K562 (cell line): ENCODE measurements around the gene PSMB2. TPM values are rescaled to one million over a fixed set of nuclear protein-coding genes. Genes with fewer than 3 reads are reported as not detected.

Experiments
- ATAC-seq: fragments of 200-7000 bp; cut with Tn5 transposase; 3 replicates; pipeline ENCODE4 v1.9.1; 2020; ENCODE audit warnings: moderate library complexity
- BruUV-seq: library from RNA; stranded (reverse); fragments of 400-500 nt; replicated peaks from 2 replicates; lab custom pipeline; 2021; lab: Mats Ljungman, UMichigan
- CTCF ChIA-PET: fragments of 300-600 bp; formaldehyde crosslinking; extraction: SDS; loops from one replicate; lab custom pipeline; 2021; ENCODE audit warnings: low intra/inter-chr PET ratio; lab: Yijun Ruan, JAX
- POLR2A ChIA-PET: fragments of 300-600, 350-650 bp; sonication (Branson Sonifier 250); formaldehyde crosslinking; extraction: SDS; loops from one replicate; lab custom pipeline; 2021; ENCODE audit warnings: antibody characterized with exemption, inconsistent platforms; lab: Yijun Ruan, JAX
- DNase-seq, 4 experiments: peaks; one replicate each; pipeline versions ENCODE4 v3.0.0 to v3.0.0-alpha.2; 2011 to 2018; ENCODE audit warnings: low spot score in 3 of 4, mixed read lengths in 3 of 4; ENCODE audit errors: extremely low read depth in 1 of 4
- FAIRE-seq: peaks from 2 replicates; lab custom pipeline; 2011; peaks lifted over from hg19 to GRCh38; lab: Jason Lieb, UNC
- H2AFZ ChIP-seq: 2 replicates; pipeline ENCODE4 v1.6.0; 2011; ENCODE audit warnings: low read depth, low read length, control low read depth, inconsistent platforms
- H3K27ac ChIP-seq: fragments of 200-600 bp; 3 replicates; pipeline ENCODE4 v1.8.0; 2011; ENCODE audit warnings: low read depth, mild to moderate bottlenecking, control low read depth, inconsistent platforms, low read length, moderate library complexity, mixed read lengths; ENCODE audit errors: extremely low read depth
- H3K27me3 ChIP-seq, 2 experiments: fragments of 300-600 bp in 1 of 2; 2 replicates in 1 of 2; 3 replicates in 1 of 2; pipeline versions ENCODE4 v1.6.0 to v1.8.0; 2011; ENCODE audit warnings: inconsistent platforms in 2 of 2, low read length in 2 of 2, mild to moderate bottlenecking in 1 of 2, mixed read lengths in 1 of 2, moderate library complexity in 1 of 2; ENCODE audit not compliant: control insufficient read depth in 2 of 2, insufficient read depth in 2 of 2
- H3K36me3 ChIP-seq: fragments of 300-600 bp; 3 replicates; pipeline ENCODE4 v1.8.0; 2011; ENCODE audit warnings: mild to moderate bottlenecking, low read length, inconsistent platforms; ENCODE audit not compliant: control insufficient read depth, insufficient read depth
- H3K4me1 ChIP-seq, 2 experiments: fragments of 200-600 bp in 1 of 2; replicated peaks in 1 of 2; 2 replicates in 1 of 2; 3 replicates in 1 of 2; pipeline versions ENCODE4 v1.5.1 to v1.8.0; 2011; ENCODE audit warnings: inconsistent platforms in 2 of 2, low read length in 2 of 2, mild to moderate bottlenecking in 1 of 2, mixed read lengths in 1 of 2, moderate library complexity in 1 of 2; ENCODE audit not compliant: control insufficient read depth in 2 of 2, insufficient read depth in 2 of 2
- H3K4me2 ChIP-seq: 2 replicates; pipeline ENCODE4 v1.6.1; 2011; ENCODE audit warnings: low read length, control low read depth, inconsistent platforms, mixed read lengths; ENCODE audit not compliant: insufficient read depth
- H3K4me3 ChIP-seq: fragments of 200-600 bp; sonication (generic), shearing (Covaris generic); 2 replicates; pipeline ENCODE4 v1.5.1; 2016; ENCODE audit warnings: control low read depth, inconsistent platforms
- H3K79me2 ChIP-seq: fragments of 200-600 bp; 3 replicates; pipeline ENCODE4 v1.8.0; 2011; ENCODE audit warnings: low read length, inconsistent platforms; ENCODE audit not compliant: control insufficient read depth, insufficient read depth
- H3K9ac ChIP-seq, 2 experiments: 2 replicates each; pipeline versions ENCODE4 v1.6.0 to v1.6.1; 2011; ENCODE audit warnings: low read depth in 2 of 2, low read length in 2 of 2, control low read depth in 1 of 2, inconsistent platforms in 1 of 2, mild to moderate bottlenecking in 1 of 2, mixed read lengths in 1 of 2; ENCODE audit not compliant: insufficient read depth in 1 of 2
- H3K9me1 ChIP-seq: one replicate; pipeline ENCODE4 v1.6.0; 2011; ENCODE audit warnings: inconsistent platforms, mild to moderate bottlenecking, low read length, moderate library complexity; ENCODE audit not compliant: control insufficient read depth, insufficient read depth
- H3K9me3 ChIP-seq: replicated peaks from 2 replicates; pipeline ENCODE4 v1.5.1; 2011; ENCODE audit warnings: low read depth, low read length, inconsistent platforms; ENCODE audit not compliant: control insufficient read depth, insufficient read depth
- H4K20me1 ChIP-seq: replicated peaks from 2 replicates; pipeline ENCODE4 v1.6.1; 2011; ENCODE audit warnings: low read length, inconsistent platforms, mixed read lengths; ENCODE audit not compliant: control insufficient read depth, insufficient read depth
- CBX5 ChIP-seq: IDR thresholded peaks from 2 replicates; pipeline ENCODE4 v1.6.1; 2014; ENCODE audit warnings: low read depth, borderline replicate concordance
- ELF4 ChIP-seq: fragments of 450-650 bp; formaldehyde crosslinking; IDR thresholded peaks from 2 replicates; pipeline ENCODE4 v1.4.0; 2022; ENCODE audit warnings: missing genetic modification characterization
- GATAD2A ChIP-seq: fragments of 450-650 bp; IDR thresholded peaks from 2 replicates; pipeline ENCODE4 v1.6.1; 2017
- HSF4 ChIP-seq: fragments of 250-450 bp; sonication (Bioruptor Pico); IDR thresholded peaks from 2 replicates; pipeline ENCODE4 v2.1.2; 2022; ENCODE audit warnings: mild to moderate bottlenecking, moderate library complexity, borderline replicate concordance
- KDM4B ChIP-seq, 2 experiments: fragments of 450-650 bp in 1 of 2; sonication (generic) in 1 of 2; IDR thresholded peaks; 2 replicates each; pipeline ENCODE4 v1.6.1; 2016 to 2017; ENCODE audit warnings: borderline replicate concordance in 2 of 2, antibody characterized with exemption in 1 of 2, low read depth in 1 of 2, mild to moderate bottlenecking in 1 of 2
- MYNN ChIP-seq, 2 experiments: sonication (generic); formaldehyde crosslinking in 1 of 2; IDR thresholded peaks; 2 replicates each; pipeline versions ENCODE4 v1.5.0 to v1.6.1; 2016 to 2020; ENCODE audit warnings: antibody characterized with exemption in 1 of 2, missing genetic modification reagents in 1 of 2
- NCOR1 ChIP-seq: fragments of 450-650 bp; IDR thresholded peaks from 2 replicates; pipeline ENCODE4 v1.6.1; 2016; ENCODE audit warnings: mild to moderate bottlenecking, moderate library complexity
- SIN3B ChIP-seq: fragments of 450-650 bp; IDR thresholded peaks from 2 replicates; pipeline ENCODE4 v1.6.1; 2017; ENCODE audit warnings: low read depth, mild to moderate bottlenecking, moderate library complexity
- THRB ChIP-seq: fragments of 450-650 bp; formaldehyde crosslinking; conservative IDR thresholded peaks from 2 replicates; pipeline ENCODE4 v1.4.0; 2022; ENCODE audit warnings: mild to moderate bottlenecking, missing genetic modification characterization
- WHSC1 ChIP-seq: IDR thresholded peaks from one replicate; pipeline ENCODE4 v1.6.1; 2012; ENCODE audit warnings: low read length, control low read depth, inconsistent platforms
- ZNF175 ChIP-seq: fragments of 200-800 bp; sonication (Bioruptor generic); IDR thresholded peaks from 2 replicates; pipeline ENCODE4 v1.6.1; 2016; ENCODE audit warnings: low read depth, mild to moderate bottlenecking, missing genetic modification characterization, missing compliant biosample characterization
- ZNF75A ChIP-seq: fragments of 450-650 bp; formaldehyde crosslinking; IDR thresholded peaks from 2 replicates; pipeline ENCODE4 v1.4.0; 2020; ENCODE audit warnings: mild to moderate bottlenecking
- WGBS: fragments of 100-300 bp; shearing (Covaris generic); methylation state at CpG from one replicate; pipeline ENCODE4 v1.1.6; 2016; ENCODE audit warnings: low coverage, mixed read lengths; ENCODE audit not compliant: insufficient coverage; ENCODE audit errors: missing lambda C conversion rate; 5-methylcytosine and 5-hydroxymethylcytosine counted together
- in situ Hi-C: fragments of 300-500 bp; cut with MboI; formaldehyde crosslinking; loops from 4 replicates; pipeline ENCODE4 v1.15.0; 2018; ENCODE audit warnings: inconsistent platforms, mixed read lengths
- intact Hi-C: fragments of 100-400 bp; cut with micrococcal nuclease; formaldehyde crosslinking; loops from 2 replicates; pipeline ENCODE4 v1.14.2; 2022
- polyA plus RNA-seq, 8 experiments: library from polyadenylated mRNA; depleted of rRNA in 4 of 8; stranded (reverse) in 5 of 8; unstranded in 3 of 8; fragments of >200 nt; fragmentation: Nextera tagmentation in 2 of 8; fragmentation: Illumina TruSeq in 1 of 8; extraction: Ambion mirVana in 2 of 8; extraction: Trizol in 1 of 8; gene quantifications; 2 replicates each; pipeline versions ENCODE4 v1.2.1 to v1.2.3, GENCODE V29; 2011 to 2014; ENCODE audit warnings: inconsistent platforms in 1 of 8, missing spikeins in 1 of 8
- total RNA-seq, 7 experiments: library from RNA; depleted of rRNA in 6 of 7; stranded (reverse); fragments of >200 nt in 6 of 7; fragmentation: Illumina TruSeq in 2 of 7; extraction: Trizol in 2 of 7; gene quantifications; 2 replicates each; pipeline versions ENCODE4 v1.2.1 to v1.2.3, GENCODE V29; 2011 to 2021; ENCODE audit warnings: low replicate concordance in 1 of 7
- TF ChIP-seq, protein P1 (sequence below), 2 experiments: fragments of 450-650 bp; IDR thresholded peaks; 2 replicates each; pipeline ENCODE4 v1.6.1; 2016; ENCODE audit warnings: mild to moderate bottlenecking in 2 of 2, borderline replicate concordance in 1 of 2, low read depth in 1 of 2, moderate library complexity in 1 of 2

Gene PSMB2
- total and polyA plus RNA-seq, 9 of the 15 experiments (the other 6 are each of a cell fraction or from before 2014, with no cell fraction given) = 71.7 to 543 (median 165) TPM

DNA sequence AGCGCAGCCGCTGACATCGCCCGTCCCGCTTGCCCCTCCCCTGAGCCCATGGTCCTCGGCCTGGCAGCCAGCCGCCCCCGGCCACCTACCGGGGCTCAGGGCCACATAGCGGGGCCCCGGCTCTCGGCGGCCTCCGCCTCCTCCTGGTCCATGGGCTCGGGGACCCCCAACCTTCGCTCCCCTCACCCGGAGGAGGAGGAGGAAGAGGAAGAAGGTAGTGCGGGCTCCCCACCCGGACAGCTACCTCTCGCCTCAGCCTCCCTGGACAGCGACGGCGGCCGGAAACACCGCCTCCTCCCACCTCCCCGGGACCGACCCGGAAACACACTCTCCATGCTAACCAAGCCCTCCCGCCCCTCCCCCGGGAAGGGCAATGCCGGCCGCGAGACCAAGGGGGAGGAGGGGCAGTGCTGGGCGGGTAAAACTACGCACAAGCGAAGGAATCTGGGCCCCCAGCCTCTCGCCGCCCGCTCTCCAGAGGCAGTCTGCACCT lies 84.2 kb downstream of the PSMB2 start, which contains the start of gene KIAA0319L:
Gene KIAA0319L (minus strand): TSS at position 286 of the 493 bp plus-strand sequence. CDS start 2,912 bp downstream, outside the sequence.
- POLR2A ChIA-PET = interaction anchor here (0.6 to 1.5 kb wide), 12 partner anchors 11 to 367 kb away, joined by 3 to 10 read pairs (median 4); partner anchors contain the start of genes C1orf216 and SFPQ
- Histone ChIP-seq H3K4me3 (peak within 1 kb of the TSS; percentile 91), H3K27ac (peak within 1 kb of the TSS; percentile 98), H3K9ac (peak within 1 kb of the TSS; percentile 97 to 99), H3K27me3 (no peaks in the 10 kb centered on the region), H3K9me1 (no peaks in the 10 kb centered on the region), H3K9me3 (no peaks in the 10 kb centered on the region), H3K36me3 (peaks cover 43% of the 10 kb centered on the region; the same call in 2 of the 3 replicates), H3K4me1 (peaks cover 19 to 36% of the 10 kb centered on the region in 2 experiments), H4K20me1 (0 out of 2 replicates have a peak, but pooled peaks cover 4% of the 10 kb centered on the region), H3K79me2 (peaks cover 44% of the 10 kb centered on the region), H3K4me2 (peak within 1 kb of the TSS; percentile 90), H2AFZ (peak within 1 kb of the TSS; percentile 99)
- intact Hi-C loops (loop anchor here (5.0 kb wide), 2 partner anchors 365 to 700 kb away; partner anchors contain the start of genes SFPQ and SMIM12), in situ Hi-C loops (no loop called here)
- CTCF ChIA-PET = no interaction called here
- FAIRE-seq (no peak), ATAC-seq (peak; percentile 94), DNase-seq (peak; percentile 92 to 95 (median 94))
- under 1% methylated on average over 28 of the region's 39 CpGs for WGBS
- BruUV-seq = no TSS peak
- TF ChIP-seq HSF4 (CRISPR knock-in tag) = no peak
- TF ChIP-seq SIN3B = peak; percentile 71
- TF ChIP-seq, protein P1, sequence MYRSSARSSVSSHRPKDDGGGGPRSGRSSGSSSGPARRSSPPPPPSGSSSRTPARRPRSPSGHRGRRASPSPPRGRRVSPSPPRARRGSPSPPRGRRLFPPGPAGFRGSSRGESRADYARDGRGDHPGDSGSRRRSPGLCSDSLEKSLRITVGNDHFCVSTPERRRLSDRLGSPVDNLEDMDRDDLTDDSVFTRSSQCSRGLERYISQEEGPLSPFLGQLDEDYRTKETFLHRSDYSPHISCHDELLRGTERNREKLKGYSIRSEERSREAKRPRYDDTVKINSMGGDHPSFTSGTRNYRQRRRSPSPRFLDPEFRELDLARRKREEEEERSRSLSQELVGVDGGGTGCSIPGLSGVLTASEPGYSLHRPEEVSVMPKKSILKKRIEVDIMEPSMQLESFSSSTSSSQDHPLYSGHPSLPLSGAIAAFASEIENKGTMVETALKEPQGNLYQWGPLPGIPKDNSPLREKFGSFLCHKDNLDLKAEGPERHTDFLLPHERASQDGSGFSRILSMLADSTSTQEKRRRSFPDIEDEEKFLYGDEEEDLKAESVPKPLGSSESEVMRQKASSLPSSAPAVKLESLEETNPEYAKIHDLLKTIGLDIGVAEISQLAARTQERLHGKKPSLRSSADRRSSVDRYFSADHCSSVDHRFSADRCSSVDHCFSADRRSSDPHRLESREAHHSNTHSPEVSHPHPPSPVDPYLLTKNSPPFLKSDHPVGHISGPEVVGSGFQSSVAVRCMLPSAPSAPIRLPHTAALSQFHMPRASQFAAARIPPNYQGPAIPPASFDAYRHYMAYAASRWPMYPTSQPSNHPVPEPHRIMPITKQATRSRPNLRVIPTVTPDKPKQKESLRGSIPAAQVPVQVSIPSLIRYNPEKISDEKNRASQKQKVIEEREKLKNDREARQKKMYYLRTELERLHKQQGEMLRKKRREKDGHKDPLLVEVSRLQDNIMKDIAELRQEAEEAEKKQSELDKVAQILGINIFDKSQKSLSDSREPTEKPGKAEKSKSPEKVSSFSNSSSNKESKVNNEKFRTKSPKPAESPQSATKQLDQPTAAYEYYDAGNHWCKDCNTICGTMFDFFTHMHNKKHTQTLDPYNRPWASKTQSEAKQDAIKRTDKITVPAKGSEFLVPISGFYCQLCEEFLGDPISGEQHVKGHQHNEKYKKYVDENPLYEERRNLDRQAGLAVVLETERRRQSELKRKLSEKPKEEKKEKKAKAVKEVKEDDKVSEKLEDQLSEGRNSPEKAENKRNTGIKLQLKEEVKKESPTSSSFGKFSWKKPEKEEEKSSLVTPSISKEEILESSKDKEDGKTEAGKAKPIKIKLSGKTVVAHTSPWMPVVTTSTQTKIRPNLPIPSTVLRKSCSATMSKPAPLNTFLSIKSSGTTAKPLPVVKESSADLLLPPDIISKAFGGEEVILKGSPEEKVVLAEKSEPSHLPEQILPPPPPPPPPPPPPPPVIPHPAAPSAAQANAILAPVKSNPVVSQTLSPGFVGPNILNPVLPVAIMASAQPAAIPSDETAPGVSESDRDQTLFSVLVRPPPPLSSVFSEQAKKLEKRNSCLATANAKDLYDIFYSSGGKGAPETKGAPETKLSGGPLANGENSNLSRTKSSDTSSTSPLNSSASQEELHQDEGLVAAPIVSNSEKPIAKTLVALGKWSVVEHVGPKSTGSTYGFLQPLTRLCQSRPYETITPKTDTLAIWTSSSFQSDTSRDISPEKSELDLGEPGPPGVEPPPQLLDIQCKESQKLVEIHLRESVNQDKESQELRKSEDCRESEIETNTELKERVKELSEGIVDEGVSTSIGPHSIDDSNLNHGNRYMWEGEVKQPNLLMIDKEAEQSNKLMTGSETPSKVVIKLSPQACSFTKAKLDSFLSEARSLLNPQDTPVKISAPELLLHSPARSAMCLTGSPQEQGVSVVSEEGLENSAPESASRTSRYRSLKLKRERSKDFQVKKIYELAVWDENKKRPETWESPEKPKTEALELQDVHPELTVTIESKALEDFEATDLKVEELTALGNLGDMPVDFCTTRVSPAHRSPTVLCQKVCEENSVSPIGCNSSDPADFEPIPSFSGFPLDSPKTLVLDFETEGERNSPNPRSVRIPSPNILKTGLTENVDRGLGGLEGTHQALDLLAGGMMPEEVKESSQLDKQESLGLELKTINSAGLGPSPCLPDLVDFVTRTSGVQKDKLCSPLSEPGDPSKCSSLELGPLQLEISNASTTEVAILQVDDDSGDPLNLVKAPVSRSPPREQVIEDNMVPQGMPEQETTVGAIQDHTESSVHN (IDR thresholded peaks at IDR 0.05; ENCODE audit: borderline replicate concordance in 1 of 2, low read depth in 1 of 2) = no peak
- no peak for TF ChIP-seq NCOR1
- no peak for TF ChIP-seq WHSC1
- no peak for TF ChIP-seq ELF4
- TF ChIP-seq KDM4B (IDR thresholded peaks at IDR 0.05; ENCODE audit: borderline replicate concordance in 2 of 2, low read depth in 1 of 2) = peak in 1 of 2 experiments; percentile 90; a peak in 1 of 4 replicates
- TF ChIP-seq ZNF175 (CRISPR knock-in tag) = no peak
- TF ChIP-seq THRB (CRISPR knock-in tag) = 0 out of 2 replicates have a peak, but pooled peaks have one; percentile 7
- TF ChIP-seq MYNN (IDR thresholded peaks at IDR 0.05) = no peak
- TF ChIP-seq MYNN (CRISPR knock-in tag; IDR thresholded peaks at IDR 0.05) = no peak
- TF ChIP-seq GATAD2A = no peak; the same call in 1 of the 2 replicates
- TF ChIP-seq CBX5 = no peak
- TF ChIP-seq ZNF75A = no peak
